NCI-H1694 treated with DMSO at 0.1 percent for 48 hours (cell line): ENCODE measurements around the gene FAM174B.

Source experiments
- DNase-seq: peaks from one replicate; lab custom pipeline; 2025; lab: John Stamatoyannopoulos, UW

FAM174B gene

GRCh38 chr15:92655178-92655995 lies at the start of gene FAM174B:
Gene FAM174B, minus strand, starts transcription at chr15:92655775.
- peak; percentile 7 for DNase-seq

- no peak for DNase-seq
Measured at GRCh38 chr15:92696096-92696495, 40.5 kb upstream of the FAM174B start.

- peak; percentile 8 for DNase-seq
Measured at GRCh38 chr15:92693691-92694331, 38.2 kb upstream of the FAM174B start.

GRCh38 chr15:92690395-92690794 lies 34.8 kb upstream of the FAM174B start:
- no peak for DNase-seq

- no peak for DNase-seq
Measured at GRCh38 chr15:92687746-92688145, 32.2 kb upstream of the FAM174B start.

GRCh38 chr15:92687195-92687602 lies 31.6 kb upstream of the FAM174B start:
- DNase-seq = no peak

GRCh38 chr15:92683511-92683834 lies 27.9 kb upstream of the FAM174B start:
- DNase-seq = no peak

GRCh38 chr15:92682741-92683510 lies 27.4 kb upstream of the FAM174B start:
- DNase-seq = no peak

GRCh38 chr15:92681141-92681631 lies 25.6 kb upstream of the FAM174B start:
- no peak for DNase-seq

- no peak for DNase-seq
Measured at GRCh38 chr15:92677999-92678398, 22.4 kb upstream of the FAM174B start.

GRCh38 chr15:92676561-92676960 lies 21.0 kb upstream of the FAM174B start:
- no peak for DNase-seq

- no peak for DNase-seq
Measured at GRCh38 chr15:92675485-92675884, 19.9 kb upstream of the FAM174B start.

GRCh38 chr15:92674347-92674746 lies 18.8 kb upstream of the FAM174B start:
- no peak for DNase-seq

GRCh38 chr15:92672102-92672501 lies 16.5 kb upstream of the FAM174B start:
- DNase-seq = no peak

GRCh38 chr15:92671406-92671805 lies 15.8 kb upstream of the FAM174B start:
- no peak for DNase-seq

- DNase-seq = no peak
Measured at GRCh38 chr15:92670621-92671020, 15.0 kb upstream of the FAM174B start.

GRCh38 chr15:92669432-92669831 lies 13.9 kb upstream of the FAM174B start:
- DNase-seq = no peak

GRCh38 chr15:92668620-92669019 lies 13.0 kb upstream of the FAM174B start:
- no peak for DNase-seq

GRCh38 chr15:92667970-92668485 lies 12.5 kb upstream of the FAM174B start:
- DNase-seq = no peak

- DNase-seq = peak; percentile 50
Measured at GRCh38 chr15:92667287-92667904, 11.8 kb upstream of the FAM174B start.

GRCh38 chr15:92666780-92667179 lies 11.2 kb upstream of the FAM174B start:
- DNase-seq = no peak

- no peak for DNase-seq
Measured at GRCh38 chr15:92665100-92665555, 9.6 kb upstream of the FAM174B start.
